Activated CD8-positive, alpha-beta memory T cell treated with anti-CD3 and anti-CD28 coated beads for 48 hours (primary cell): Measurements from ENCODE around the gene SLC16A5.
A peak's percentile ranks its signal among the peaks of the same experiment; 100 is the strongest.
"Not testable (repeated sequence)": the region's sequence is repeated elsewhere in the genome, so short reads cannot be mapped to it uniquely, and the experiment has no call there.

Source experiments
- DNase-seq, 3 experiments: peaks; one replicate each; pipeline ENCODE4 v3.0.0-alpha.2; 2020; ENCODE audit warnings: low read depth in 2 of 3, low spot score in 2 of 3

SLC16A5 gene

DNA sequence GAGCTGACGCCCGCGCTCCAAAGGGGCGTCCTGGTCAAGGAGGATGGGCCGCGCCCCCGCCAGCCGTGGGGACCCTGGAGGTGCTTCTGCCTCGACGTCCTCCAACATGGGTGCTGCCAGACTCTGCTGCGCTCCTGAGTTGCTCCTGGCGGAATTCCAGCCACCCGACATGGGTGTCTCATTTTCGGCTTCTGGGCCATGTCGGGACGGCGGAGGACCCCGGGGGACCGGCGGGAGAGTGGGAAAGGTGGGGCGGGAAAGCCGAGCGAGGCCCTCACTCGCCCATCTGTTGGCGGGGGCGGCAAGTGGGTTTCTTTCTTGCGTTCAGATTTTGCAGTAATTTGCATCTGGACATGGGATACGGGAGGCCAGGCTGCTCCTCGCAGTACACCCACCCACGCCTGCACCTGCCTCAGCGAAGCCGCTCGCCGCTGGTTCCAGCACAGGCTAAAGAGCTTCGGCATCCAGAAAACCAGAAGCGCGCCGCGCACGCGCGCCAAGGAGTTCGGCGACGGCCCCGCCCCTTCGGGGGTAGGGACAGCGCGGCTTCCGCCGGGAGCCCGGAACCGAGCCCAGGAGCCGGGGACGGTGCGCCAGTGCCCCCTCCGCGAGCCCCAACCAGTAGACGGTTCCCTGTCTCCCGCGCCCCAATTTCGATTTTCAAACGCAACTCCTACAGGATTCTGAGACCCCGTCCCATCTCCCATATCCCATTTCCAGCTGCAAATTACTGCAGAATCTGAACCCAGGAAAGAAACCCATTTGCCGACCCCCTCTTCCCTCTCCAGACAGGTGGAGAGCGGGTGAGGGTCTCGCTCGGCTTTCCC, 21.9 kb downstream of the SLC16A5 start, which contains the start of gene ARMC7:
Gene ARMC7 (plus strand): TSS at position 563 of the 827 bp plus-strand sequence. CDS start 320 bp downstream, outside the sequence.
- peak in 2 of 3 experiments; percentile 82 to 85 for DNase-seq

DNA sequence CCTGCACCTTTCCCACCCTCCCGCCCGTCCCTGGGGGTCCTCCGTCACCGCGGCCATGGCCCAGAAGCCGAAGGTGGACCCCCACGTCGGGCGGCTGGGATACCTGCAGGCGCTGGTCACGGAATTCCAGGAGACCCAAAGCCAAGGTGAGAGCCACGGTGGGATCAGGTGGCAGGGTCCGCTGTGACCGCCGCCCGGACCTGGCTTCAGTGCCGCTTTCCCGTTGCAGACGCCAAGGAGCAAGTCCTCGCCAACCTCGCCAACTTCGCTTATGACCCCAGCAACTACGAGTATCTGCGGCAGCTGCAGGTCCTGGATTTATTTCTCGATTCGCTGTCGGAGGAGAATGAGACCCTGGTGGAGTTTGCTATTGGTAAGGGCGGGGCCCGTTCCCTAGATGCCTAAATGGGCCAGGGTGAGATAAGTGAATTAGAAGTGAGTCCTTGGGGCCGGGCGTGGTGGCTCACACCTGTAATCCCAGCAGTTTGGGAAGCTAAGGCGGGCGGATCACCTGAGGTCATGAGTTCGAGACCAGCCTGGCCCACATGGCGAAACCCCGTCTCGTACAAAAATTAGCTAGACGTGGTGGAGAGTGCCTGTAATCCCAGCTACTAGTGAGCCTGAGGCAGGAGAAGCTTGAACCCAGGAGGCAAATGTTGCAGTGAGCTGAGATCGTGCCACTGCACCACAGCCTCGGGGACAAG, 22.6 kb downstream of the SLC16A5 start:
- DNase-seq = no peak

DNA sequence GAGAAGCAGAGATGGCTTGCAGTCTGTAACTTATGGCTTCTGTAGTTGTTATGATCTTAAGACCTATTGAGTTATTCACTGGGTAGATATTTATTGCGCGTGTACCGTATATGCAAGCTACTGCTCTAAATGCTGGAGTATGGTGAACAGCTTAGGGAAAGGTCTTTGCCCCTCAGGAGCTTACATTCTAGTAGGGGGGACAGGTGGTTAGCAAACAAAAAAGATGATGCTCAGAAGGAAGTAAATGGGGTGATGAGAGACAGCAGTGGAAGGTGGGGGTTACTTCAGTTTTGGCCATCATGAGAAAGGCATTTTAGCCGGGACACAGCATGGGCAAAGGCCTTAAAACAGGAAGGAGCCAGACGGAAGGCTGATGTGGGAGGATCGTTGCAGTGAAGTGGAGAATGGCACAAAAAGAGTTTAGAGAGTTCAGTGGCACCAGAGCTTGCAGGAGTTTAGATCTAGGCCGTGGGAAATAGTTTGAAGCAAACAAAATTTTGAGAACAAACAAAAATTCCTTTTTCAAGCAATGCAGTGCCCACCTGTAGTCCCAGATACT, 24.1 kb downstream of the SLC16A5 start:
- no peak for DNase-seq

DNA sequence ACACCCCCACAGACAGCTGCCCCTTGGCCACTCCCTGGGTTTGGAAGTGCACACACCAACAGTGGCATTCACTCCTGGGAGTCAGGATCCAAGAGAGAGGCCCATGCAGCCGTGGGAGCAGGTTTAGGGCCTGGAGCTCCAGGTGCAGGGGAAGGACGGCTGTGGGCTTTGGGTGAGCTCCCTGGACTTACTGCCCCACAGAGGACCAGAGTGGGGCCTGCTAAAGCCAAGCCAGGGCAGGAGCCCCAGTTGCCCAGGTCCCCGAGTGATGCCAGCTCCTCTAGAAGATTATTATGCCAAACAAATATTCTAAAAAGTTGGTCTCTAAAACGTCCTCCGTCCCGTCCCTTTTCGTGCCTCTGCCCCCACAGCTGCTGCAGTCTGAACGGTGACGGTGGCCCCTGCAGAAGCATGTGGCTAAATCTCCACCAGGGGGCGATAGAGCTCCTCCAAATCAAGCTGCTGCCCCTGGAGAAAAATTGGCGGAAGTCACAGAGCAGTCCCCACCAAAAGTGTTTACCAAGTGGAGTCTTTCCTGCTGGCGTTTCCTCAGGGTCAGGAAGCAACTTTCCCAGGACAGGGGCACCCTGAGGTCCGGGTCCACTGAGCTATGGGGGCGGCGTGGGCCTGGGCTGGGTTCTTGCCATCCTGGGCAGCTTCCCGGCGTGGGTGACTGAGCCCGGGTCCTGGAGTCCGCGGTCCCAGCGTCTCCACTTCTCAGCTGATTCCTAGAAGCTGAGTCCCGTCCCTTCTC, 26.2 kb downstream of the SLC16A5 start:
- DNase-seq = peak; percentile 72 to 88 (median 84)

DNA sequence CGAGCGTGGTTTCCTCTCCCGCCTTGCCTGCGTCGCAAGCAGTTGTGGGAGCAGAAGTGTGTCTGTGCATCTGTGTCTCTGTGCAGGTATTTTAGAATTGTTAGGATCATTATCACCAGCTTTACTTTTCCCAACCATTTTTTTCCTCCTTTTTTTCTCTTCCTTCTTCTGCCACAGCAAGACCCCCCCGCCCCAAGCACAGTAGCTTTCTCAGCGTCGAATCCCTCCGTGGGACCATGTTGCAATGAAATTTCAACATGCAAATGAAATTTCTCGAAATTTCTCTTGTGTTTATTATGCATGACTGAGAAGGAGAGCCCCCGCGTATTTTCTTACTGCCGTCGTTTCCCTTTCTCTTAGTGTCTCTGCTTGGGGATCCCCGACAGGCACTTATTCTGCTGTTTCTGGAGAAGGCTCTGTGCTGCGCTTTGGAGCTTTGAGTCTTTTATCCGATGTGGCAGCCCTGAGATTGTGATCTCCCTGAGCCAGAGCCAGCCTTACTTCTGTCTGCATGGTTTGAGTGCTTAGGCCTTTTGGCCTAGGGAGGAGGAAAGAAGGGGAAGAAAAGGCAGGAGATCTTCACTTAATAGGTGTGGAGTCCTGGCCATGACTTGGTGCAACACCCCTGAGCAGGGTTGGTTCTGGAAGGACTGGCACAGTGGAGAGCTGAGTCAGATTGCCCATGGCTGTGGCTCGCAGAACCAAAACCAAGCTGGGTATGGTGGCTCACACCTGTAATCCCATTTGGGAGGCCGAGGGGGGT, 27.0 kb downstream of the SLC16A5 start:
- no peak for DNase-seq

DNA sequence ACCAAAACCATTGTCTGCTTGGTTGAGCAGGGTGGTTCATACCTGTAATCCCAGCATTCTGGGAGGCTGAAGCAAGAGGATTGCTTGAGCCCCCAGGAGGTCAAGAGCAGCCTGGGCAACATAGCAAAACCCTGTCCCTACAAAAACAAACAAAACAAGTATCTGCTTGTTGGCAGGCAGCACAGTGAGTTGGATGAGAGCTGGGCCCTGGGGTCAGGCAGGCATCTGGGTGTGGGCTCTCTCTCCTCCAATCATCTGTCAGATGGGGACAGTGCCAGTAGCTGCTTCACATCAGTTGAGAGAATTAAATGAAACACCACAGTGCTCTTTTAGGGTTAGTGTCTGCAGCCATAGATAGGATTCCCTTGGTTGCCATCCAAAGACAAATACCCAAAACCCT, 27.8 kb downstream of the SLC16A5 start:
- no peak for DNase-seq

DNA sequence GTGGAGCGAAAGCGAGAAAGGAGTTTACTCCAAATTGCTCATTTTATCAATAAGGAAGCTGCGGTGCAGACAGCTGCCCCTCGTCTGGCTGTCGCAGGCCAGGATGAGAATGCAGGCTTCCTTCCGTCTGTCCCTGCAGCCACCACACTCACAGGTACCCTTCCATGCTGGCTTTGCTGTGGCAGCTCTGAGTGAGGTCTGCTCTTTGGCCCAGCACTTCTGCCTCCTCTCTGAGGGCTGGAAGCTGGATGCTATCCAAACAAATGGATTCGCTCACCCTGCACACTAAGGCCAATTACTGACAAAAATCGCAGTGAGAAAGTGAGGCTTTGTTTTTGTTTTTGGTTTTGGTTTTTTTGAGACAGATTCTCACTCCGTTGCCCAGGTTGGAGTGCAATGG, 29.0 kb downstream of the SLC16A5 start:
- no peak for DNase-seq

DNA sequence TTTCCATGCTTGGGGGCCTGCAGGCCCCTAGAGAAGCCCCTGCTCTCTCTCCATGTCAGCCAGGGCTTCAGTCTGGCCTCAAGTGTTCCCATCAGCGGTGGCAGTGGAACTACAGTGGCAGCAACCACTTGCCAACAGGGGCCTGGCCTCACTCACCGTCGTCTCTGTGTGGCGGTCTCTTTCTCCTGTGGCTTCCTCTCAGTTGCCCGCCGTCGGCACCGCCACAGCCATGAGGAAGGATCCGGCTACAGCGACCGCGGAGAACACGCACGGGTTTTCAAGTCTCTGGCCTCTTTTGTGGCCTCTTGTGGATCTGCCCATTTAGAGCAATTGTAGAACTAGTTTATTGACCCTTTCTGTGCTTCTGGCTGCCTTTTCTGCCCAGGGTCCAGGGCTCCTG, 30.6 kb downstream of the SLC16A5 start:
- DNase-seq = no peak

DNA sequence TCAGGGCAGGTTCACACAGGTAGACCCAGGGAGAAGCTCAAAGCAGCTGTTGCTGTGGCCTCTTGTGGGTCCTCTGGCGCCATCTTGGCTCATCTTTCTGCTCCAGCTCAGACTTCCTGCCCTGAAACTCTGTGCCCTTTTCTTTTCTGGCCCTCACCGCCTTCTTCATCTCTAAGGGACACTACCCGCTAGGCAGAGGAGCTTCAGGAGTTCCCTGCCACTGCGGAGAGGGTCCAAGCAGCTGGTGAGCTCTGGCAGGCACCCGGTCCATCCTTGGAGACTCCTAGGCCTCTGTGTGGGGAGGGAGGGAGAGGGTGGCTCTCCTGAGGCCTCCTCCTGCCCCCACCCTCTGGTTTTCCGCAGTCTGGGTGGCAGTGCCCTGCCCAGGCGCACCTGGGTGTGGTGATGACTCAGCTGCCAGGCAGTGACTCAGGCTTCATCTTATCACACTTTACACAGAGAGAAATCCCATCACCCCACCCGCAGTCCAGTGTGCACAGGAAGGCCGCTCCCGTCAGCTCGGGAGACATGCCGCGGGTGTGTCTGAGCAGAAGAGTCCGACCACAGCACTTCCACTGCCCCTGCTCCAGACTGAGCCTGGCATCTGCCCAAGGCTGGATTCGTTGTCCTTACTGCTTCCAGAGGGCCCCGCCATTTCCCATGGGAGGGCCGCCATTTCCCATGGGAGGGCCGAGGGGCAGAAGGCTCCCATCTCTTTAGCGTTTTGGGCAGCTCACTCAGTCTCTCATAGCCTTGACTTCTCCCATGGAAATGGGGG, 36.5 kb downstream of the SLC16A5 start:
- DNase-seq = peak in 1 of 3 experiments; percentile 13

DNA sequence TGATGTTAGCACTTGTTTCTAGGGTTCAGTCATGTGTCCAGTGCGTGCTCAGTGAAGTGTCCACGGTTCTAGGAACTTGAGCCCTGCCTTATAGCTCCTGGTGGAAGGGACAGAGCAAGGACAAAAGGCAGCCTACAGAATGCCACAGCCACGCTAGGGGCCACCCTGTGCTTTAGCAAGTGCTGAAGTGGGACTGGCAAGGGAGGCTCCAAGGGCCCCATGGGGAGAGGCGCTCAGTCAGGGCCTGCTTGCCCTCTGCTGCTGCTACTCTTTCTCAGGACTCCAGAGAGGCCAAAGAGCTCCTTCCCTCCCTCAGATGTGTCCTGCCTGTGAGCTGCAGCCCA, 37.0 kb downstream of the SLC16A5 start:
- no peak for DNase-seq

DNA sequence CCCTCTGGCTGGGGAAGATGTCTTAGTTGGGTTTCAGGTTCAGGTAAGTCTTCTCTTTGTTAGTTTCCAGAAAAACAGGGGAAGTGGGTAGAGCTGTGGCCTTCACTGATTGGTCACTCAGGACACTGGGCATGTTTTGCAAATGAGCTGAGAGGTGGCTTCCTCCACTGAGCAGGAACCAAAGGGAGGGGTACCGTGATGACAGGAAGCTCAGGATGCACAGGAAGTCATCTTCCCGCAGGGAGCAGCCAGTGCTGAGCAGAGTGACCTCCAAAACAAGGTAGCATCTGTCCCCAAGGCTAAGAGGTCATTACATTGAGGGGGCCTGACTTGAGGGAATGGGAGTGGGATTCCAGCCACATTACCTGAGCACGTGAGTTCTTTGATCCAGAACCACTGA, 38.2 kb downstream of the SLC16A5 start:
- DNase-seq = no peak

DNA sequence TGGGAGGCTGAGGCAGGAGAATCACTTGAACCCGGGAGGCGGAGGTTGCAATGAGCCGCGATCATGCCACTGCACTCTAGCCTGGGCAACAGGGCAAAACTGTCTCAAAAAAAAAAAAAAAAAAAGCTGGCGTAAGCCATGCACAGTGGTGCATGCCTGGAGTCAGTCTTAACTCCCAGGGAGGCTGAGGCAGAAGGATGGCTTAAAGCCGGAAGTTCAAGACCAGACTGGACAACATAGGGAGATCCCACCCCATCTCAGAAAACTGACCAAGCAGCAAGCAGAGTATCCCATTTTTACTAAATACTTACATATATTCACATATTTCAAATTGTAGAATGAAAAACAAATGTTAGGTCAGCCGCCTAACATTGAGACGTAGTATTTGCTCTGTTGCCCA, 39.2 kb downstream of the SLC16A5 start:
- DNase-seq = no peak

DNA sequence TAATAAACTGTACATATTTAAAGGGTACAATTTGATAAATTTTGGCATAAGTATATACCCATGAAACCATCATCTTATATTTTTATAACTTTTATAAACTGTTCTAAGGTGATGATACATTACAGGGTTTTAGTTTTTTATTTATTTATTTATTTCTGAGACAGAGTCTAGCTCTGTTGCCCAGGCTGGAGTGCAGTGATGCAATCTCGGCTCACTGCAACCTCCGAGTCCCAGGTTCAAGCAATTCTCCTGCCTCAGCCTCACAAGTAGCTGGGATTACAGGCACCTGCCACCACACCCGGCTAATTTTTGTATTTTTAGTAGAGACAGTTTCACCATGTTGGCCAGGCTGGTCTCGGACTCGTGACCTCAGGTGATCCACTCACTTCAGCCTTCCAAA, 40.2 kb downstream of the SLC16A5 start:
- not testable (repeated sequence) for DNase-seq

DNA sequence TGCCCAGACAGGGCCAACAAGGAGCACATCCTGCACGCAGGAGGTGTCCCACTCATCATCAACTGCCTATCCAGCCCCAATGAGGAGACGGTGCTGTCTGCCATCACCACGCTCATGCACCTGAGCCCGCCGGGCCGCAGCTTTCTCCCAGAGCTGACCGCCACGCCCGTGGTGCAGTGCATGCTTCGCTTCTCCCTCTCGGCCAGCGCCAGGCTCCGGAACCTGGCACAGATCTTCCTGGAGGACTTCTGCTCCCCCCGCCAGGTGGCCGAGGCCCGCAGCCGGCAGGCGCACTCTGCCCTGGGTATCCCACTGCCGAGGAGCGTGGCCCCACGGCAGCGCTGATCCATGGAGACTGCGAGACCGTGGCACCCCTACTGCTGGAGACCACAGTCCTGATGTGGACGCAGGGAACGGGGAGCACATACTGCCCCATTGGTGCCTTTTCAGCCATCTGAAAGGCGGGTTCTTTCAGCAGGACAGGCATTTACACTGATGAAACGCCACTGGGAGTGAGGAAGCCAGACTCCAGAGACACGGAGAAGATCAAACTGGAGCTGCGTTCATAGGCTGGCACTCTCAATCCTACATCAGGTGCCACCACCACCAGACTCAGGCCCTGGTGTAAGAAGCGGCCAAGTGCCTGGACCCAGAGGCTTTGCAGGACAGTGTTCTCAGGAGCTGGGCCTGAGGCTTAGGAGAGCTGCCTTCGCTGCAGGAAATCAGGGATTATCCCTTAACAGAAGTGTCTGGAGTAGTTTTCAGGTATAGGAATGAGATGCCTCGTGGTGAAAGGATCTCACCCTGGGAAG, 41.1 kb downstream of the SLC16A5 start:
- no peak for DNase-seq

DNA sequence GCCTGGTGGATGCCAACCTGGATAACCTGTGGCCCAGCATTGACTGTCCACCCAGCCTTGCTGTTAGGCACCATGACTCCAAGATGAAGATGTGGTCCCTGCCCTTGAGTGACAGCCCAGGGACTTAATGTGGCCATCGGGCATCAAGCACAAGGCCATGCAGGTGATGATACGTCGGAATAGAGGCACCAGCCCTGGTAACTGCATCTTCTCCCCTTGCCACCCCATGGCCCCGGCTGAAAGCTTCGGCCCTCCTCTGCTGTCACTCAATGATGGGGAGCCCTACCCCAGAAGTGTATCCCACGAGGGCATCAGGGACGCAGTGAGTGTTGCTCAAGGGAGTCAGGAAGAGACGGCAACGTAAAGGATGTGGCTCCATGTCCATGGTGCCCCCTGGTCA, 41.8 kb downstream of the SLC16A5 start:
- no peak for DNase-seq

DNA sequence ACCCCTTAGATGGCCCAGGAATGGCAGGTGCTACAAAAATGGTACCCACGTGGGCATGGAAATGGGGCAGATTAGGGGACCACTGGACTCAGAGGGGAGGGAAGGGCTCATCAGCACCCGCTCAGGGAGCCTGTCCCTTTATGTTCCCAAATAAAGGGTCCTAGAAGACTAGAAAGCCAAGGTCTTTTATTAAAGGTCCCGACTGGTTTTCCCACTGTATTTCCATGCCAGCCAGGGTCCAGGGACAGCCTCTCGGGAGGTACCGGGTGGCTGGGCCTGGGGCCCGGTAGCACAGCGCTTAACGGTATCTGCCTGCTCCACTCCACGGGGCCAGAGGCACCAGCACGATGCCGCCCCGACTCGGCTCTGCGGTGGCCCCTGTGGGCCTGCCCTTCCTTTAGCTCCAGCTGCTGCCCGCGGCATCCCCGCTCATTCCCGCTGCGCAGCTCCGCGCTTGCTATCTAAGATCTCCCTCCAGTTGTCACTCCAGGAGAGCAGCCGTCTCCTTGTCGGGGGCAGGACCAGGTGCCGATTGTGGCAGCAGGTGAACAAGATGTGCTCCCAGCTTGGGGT, 42.4 kb downstream of the SLC16A5 start:
- no peak for DNase-seq

DNA sequence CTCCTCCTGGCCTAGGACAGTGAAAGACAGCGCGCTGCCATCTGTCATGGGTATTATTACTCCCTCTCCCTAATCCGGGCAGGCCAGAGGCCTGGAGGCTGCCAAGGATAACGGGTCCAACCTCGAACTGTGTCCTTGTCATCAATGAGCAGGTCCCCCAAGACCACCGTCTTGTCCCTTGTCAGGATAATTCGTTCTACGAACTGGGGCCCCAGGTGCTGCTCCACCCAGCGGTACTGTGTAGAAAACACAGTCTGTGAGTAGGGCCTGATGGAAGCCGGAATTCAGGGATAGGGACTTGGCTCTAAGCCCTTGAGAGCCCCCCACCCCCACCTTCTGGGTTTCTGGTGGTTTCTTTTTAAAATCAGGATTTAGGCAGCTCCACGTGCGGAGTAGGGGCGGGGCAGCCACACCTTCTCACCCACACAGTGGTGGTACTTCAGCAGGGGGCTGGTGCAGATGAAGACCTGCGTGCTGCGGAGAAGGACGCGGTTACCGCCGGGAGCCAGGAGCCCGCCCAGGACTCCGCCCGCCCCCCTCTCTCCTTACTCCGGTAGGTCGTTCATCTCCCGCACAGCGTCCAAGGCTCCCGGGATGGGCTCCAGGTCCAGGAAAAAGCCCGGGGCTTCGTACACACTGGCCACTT, 43.0 kb downstream of the SLC16A5 start:
- peak in 2 of 3 experiments; percentile 29 to 45 for DNase-seq
